H1 (cell line): ENCODE results near the gene ST6GALNAC4. TPM values are rescaled to one million over a fixed set of nuclear protein-coding genes. Genes with fewer than 3 reads are reported as not detected.

Experiments used
- CREB1 ChIP-seq: IDR thresholded peaks from 2 replicates; pipeline ENCODE4 v1.6.1; 2012; ENCODE audit warnings: inconsistent platforms
- EGR1 ChIP-seq: IDR thresholded peaks from 2 replicates; pipeline ENCODE4 v1.6.1; 2011; ENCODE audit warnings: low read depth, low read length, borderline replicate concordance
- GTF2F1 ChIP-seq: IDR thresholded peaks from 2 replicates; pipeline ENCODE4 v1.6.1; 2012; ENCODE audit warnings: low read depth, low read length, improper control_type of control experiment, borderline replicate concordance
- HDAC2 ChIP-seq, 2 experiments: fragments of 300-600 bp in 1 of 2; sonication (generic) in 1 of 2; IDR thresholded peaks; 2 replicates each; pipeline ENCODE4 v1.6.1; 2011 to 2012; ENCODE audit warnings: low read depth in 2 of 2, low read length in 2 of 2, mild to moderate bottlenecking in 2 of 2, moderate library complexity in 2 of 2, borderline replicate concordance in 1 of 2, inconsistent platforms in 1 of 2
- PHF8 ChIP-seq: fragments of 200-600 bp; sonication (generic); conservative IDR thresholded peaks from 2 replicates; pipeline ENCODE4 v1.7.1; 2012; ENCODE audit warnings: low read depth, mild to moderate bottlenecking, inconsistent platforms, low read length, moderate library complexity
- POLR2AphosphoS5 ChIP-seq: IDR thresholded peaks from 2 replicates; pipeline ENCODE4 v1.6.1; 2011; ENCODE audit warnings: low read depth, low read length
- SAP30 ChIP-seq: fragments of 300-600 bp; sonication (generic); IDR thresholded peaks from 2 replicates; pipeline ENCODE4 v1.7.1; 2012; ENCODE audit warnings: low read length, moderate library complexity, mild to moderate bottlenecking, inconsistent platforms; ENCODE audit not compliant: insufficient read depth, insufficient replicate concordance
- SP4 ChIP-seq: IDR thresholded peaks from 2 replicates; pipeline ENCODE4 v1.6.1; 2012; ENCODE audit warnings: low read length, inconsistent platforms
- YY1 ChIP-seq: IDR thresholded peaks from 2 replicates; pipeline ENCODE4 v1.6.1; 2011; ENCODE audit warnings: low read depth, mild to moderate bottlenecking, low read length
- polyA plus RNA-seq, 7 experiments: library from polyadenylated mRNA; depleted of rRNA in 3 of 7; stranded (reverse) in 5 of 7; unstranded in 2 of 7; fragments of >200 nt in 5 of 7; fragments of 200-250 nt in 2 of 7; gene quantifications; 1 replicate in 5 of 7; 2 replicates in 1 of 7; 4 replicates in 1 of 7; pipeline versions ENCODE4 v1.2.1 to v1.2.3, GENCODE V29; 2011 to 2013; ENCODE audit warnings: missing spikeins in 2 of 7, mixed read lengths in 2 of 7
- total RNA-seq: library from RNA; stranded (reverse); fragmentation: NEBNext Ultra II Directional; extraction: Animal tissue kit (Norgen Biotek cat#: 25700); gene quantifications from 2 replicates; pipeline ENCODE4 v1.2.1, GENCODE V29; 2021
- TF ChIP-seq, protein P1 (sequence below): fragments of 300-600 bp; sonication (generic); IDR thresholded peaks from 2 replicates; pipeline ENCODE4 v1.7.1; 2012; ENCODE audit warnings: low read length, moderate library complexity, mild to moderate bottlenecking, inconsistent platforms; ENCODE audit not compliant: insufficient replicate concordance
- TF ChIP-seq, protein P2 (sequence below): IDR thresholded peaks from 2 replicates; pipeline ENCODE4 v1.6.1; 2012; ENCODE audit warnings: inconsistent platforms

Gene ST6GALNAC4
- total and polyA plus RNA-seq, 2 of the 8 experiments (the other 6 are each of a cell fraction or from before 2014, with no cell fraction given), result 21.8 to 34.1 TPM

DNA sequence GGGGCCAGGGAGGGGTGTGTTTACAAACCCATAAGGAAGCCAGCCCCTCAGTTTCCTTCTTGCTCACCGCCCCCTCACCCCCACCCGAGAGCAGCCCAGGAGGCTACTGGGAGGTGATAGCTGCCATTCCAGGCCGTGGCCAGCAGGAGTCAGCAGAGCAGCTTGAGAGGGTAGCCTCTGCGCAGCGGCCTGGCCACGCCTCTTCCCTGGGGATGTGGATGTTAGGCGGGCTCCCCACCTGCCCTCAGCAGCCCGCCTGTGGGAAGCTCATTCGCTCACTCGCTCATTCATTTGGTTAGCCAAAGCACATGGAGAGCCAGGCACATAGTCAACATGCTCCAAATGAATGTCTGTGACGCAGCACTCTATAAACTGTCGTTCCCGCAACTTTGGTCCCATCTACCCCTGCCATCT is 26.9 kb upstream of the ST6GALNAC4 start (continued):
- TF ChIP-seq, protein P1, sequence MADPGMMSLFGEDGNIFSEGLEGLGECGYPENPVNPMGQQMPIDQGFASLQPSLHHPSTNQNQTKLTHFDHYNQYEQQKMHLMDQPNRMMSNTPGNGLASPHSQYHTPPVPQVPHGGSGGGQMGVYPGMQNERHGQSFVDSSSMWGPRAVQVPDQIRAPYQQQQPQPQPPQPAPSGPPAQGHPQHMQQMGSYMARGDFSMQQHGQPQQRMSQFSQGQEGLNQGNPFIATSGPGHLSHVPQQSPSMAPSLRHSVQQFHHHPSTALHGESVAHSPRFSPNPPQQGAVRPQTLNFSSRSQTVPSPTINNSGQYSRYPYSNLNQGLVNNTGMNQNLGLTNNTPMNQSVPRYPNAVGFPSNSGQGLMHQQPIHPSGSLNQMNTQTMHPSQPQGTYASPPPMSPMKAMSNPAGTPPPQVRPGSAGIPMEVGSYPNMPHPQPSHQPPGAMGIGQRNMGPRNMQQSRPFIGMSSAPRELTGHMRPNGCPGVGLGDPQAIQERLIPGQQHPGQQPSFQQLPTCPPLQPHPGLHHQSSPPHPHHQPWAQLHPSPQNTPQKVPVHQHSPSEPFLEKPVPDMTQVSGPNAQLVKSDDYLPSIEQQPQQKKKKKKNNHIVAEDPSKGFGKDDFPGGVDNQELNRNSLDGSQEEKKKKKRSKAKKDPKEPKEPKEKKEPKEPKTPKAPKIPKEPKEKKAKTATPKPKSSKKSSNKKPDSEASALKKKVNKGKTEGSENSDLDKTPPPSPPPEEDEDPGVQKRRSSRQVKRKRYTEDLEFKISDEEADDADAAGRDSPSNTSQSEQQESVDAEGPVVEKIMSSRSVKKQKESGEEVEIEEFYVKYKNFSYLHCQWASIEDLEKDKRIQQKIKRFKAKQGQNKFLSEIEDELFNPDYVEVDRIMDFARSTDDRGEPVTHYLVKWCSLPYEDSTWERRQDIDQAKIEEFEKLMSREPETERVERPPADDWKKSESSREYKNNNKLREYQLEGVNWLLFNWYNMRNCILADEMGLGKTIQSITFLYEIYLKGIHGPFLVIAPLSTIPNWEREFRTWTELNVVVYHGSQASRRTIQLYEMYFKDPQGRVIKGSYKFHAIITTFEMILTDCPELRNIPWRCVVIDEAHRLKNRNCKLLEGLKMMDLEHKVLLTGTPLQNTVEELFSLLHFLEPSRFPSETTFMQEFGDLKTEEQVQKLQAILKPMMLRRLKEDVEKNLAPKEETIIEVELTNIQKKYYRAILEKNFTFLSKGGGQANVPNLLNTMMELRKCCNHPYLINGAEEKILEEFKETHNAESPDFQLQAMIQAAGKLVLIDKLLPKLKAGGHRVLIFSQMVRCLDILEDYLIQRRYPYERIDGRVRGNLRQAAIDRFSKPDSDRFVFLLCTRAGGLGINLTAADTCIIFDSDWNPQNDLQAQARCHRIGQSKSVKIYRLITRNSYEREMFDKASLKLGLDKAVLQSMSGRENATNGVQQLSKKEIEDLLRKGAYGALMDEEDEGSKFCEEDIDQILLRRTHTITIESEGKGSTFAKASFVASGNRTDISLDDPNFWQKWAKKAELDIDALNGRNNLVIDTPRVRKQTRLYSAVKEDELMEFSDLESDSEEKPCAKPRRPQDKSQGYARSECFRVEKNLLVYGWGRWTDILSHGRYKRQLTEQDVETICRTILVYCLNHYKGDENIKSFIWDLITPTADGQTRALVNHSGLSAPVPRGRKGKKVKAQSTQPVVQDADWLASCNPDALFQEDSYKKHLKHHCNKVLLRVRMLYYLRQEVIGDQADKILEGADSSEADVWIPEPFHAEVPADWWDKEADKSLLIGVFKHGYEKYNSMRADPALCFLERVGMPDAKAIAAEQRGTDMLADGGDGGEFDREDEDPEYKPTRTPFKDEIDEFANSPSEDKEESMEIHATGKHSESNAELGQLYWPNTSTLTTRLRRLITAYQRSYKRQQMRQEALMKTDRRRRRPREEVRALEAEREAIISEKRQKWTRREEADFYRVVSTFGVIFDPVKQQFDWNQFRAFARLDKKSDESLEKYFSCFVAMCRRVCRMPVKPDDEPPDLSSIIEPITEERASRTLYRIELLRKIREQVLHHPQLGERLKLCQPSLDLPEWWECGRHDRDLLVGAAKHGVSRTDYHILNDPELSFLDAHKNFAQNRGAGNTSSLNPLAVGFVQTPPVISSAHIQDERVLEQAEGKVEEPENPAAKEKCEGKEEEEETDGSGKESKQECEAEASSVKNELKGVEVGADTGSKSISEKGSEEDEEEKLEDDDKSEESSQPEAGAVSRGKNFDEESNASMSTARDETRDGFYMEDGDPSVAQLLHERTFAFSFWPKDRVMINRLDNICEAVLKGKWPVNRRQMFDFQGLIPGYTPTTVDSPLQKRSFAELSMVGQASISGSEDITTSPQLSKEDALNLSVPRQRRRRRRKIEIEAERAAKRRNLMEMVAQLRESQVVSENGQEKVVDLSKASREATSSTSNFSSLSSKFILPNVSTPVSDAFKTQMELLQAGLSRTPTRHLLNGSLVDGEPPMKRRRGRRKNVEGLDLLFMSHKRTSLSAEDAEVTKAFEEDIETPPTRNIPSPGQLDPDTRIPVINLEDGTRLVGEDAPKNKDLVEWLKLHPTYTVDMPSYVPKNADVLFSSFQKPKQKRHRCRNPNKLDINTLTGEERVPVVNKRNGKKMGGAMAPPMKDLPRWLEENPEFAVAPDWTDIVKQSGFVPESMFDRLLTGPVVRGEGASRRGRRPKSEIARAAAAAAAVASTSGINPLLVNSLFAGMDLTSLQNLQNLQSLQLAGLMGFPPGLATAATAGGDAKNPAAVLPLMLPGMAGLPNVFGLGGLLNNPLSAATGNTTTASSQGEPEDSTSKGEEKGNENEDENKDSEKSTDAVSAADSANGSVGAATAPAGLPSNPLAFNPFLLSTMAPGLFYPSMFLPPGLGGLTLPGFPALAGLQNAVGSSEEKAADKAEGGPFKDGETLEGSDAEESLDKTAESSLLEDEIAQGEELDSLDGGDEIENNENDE, result no peak
- TF ChIP-seq GTF2F1 (peak; percentile 31; the same call in 1 of the 2 replicates), SP4 (0 out of 2 replicates have a peak, but pooled peaks have one; percentile 51), HDAC2 (IDR thresholded peaks at IDR 0.05; ENCODE audit: borderline replicate concordance in 1 of 2, low read depth in 2 of 2, low read length in 2 of 2) (no peak), SAP30 (no peak), CREB1 (0 out of 2 replicates have a peak, but pooled peaks have one; percentile 41), YY1 (peak; percentile 54; the same call in 1 of the 2 replicates), POLR2AphosphoS5 (no peak), PHF8 (no peak), EGR1 (peak; percentile 80; the same call in 1 of the 2 replicates)
- TF ChIP-seq, protein P2, sequence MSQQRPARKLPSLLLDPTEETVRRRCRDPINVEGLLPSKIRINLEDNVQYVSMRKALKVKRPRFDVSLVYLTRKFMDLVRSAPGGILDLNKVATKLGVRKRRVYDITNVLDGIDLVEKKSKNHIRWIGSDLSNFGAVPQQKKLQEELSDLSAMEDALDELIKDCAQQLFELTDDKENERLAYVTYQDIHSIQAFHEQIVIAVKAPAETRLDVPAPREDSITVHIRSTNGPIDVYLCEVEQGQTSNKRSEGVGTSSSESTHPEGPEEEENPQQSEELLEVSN, result 0 out of 2 replicates have a peak, but pooled peaks have one; percentile 30
